Hindlimb muscle (tissue), 1 donor: ENCODE results near the gene LURAP1L. TPM values are rescaled to one million over a fixed set of nuclear protein-coding genes. Genes with fewer than 3 reads are reported as not detected.

Source experiments
- DNase-seq: peaks from one replicate; pipeline ENCODE4 v3.0.0-alpha.2; 2013
- polyA plus RNA-seq: library from polyadenylated mRNA; unstranded; fragments of 120-200 nt; gene quantifications from one replicate; pipeline ENCODE4 v1.2.1, GENCODE V29; 2013; ENCODE audit not compliant: insufficient read length

The LURAP1L gene
- 13.2 TPM for polyA plus RNA-seq

DNA sequence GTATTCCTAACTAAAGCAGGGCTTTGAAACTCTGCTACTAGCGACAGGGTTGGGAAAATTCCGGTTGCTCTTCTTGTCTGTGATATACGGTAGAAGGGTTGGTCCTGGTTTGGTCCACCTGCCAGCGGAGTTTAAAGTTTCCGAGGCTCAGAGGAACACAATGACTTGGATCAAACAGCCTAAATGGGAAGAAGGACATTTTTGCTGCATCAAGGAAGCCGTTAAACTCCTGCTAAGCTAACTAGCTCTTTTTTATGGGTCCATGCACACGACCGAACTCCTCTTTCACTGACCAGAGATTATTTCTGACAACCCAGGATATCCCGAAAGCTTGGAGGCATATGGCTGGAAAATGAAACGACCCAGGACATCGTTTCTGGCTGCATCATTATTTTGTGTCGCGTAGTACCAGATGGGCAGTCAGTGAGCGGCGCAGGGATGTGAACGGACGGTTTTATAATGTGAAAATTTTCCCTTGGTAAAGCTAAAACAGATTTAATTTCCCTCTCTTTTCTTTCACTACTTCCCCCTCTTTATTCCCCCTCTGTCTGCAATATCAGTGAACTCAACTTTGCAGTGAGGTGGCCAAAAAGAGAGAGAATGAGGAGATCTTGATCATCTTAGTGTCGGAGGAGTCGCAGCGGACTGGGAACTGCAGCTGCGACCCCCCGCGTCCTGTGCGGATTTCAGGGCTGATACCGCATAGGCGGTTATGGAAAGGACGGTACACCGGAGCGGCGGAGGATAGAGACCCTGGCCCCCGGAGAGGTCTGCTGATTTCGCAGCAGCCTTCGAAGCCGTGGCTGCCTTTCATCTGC is at the start of gene LURAP1L:
LURAP1L (plus strand) TSS at position 160 of the 818 bp plus-strand sequence. CDS start 696 bp downstream, outside the sequence.
- DNase-seq: peak; percentile 87

GRCh38 chr9:12726795-12727194 is 48.0 kb upstream of the LURAP1L start:
- no peak for DNase-seq

DNA sequence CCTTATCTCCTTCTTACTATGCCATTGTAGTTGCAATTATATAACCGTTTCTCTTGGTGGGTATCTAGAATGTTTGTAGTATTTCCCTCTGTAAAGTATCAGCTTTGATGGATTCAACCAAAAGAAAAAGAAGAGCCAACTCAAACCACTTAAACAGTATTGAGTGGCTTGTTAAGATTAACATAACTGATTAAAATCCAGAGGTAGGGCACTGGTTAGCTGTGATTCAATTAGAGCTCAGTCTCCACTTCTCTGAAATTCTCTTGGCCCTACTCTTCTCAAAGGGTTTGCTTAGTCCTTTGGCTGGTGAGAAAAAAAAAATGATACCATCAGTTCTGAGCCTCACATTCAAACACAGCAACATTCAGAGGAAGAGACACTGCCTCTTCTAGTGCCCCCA is 44.6 kb upstream of the LURAP1L start:
- no peak for DNase-seq

- no peak for DNase-seq
These were observed 43.9 kb upstream of the LURAP1L start for GRCh38 chr9:12730927-12731326.

DNA sequence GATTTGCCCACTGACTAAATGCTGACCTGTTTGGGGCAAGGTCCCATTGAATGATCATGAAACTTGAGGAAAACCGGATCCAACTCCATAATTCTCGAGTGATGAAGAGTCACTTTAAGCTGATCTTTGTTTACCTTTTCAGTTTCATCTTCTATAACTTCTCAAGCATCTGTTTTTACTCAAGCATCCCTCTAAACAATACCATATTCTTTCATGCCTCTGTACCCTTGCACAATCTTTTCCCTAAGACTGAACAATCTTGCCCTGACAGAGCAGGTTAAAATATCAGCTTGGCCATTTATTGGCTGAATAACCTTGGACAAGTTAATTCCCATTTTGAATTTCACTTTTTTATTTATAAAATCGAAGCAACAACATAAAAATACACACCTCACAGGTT is 41.8 kb upstream of the LURAP1L start:
- no peak for DNase-seq

- no peak for DNase-seq
These were observed 39.2 kb upstream of the LURAP1L start for GRCh38 chr9:12735665-12736064.

- no peak for DNase-seq
These were observed 36.9 kb upstream of the LURAP1L start for GRCh38 chr9:12737871-12738270.

DNA sequence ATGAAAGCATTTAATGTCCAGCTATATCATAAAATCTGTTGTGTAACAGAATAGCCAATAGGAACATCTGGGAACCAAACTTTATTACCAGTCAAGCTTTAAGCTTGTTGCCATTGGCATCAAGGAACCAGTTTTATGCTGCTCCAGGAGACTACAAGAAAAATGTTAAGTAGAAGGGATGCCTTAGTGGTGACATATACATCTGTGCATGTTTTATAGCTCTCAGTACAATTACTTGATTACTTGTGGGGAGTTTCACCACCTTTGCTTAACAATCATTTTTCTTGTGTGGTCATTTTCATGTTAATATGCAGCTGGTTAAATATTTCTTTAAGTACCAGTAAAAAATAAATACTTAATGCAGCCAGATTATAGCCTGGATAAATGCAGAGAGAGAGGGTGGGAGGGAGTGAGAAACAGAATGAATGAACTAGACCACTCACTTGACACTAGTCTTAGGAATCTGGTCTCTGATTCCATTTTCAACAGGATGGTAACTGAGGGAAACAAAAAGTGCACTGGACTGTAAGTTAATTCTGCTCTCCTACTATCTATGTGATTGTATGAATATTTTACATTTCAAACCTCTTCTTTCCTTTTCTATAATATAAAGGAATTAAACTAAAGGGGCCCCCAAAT is 35.7 kb upstream of the LURAP1L start:
- no peak for DNase-seq

DNA sequence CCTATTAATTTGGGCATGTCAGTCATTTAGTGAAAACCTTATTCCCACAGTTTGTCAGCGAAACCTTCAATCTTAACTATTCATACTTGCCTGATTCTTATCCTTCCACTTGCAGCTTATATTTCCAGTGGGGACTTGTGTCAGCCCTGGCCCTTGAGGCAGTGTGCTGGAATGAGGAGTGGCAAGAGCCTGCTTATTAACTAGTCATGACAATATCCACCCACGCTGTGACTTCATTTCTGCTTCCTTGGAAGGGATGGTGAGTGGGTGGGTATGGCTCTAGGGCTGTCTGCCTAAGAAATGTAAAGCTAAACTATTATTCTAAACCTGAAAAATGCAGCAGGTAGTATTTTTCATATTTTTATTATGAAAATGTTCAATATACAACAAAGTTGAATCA is 34.0 kb upstream of the LURAP1L start:
- DNase-seq: no peak

GRCh38 chr9:12748016-12748415 is 26.8 kb upstream of the LURAP1L start:
- DNase-seq: no peak

GRCh38 chr9:12748954-12749353 is 25.9 kb upstream of the LURAP1L start:
- no peak for DNase-seq

- DNase-seq: no peak
These were observed 20.9 kb upstream of the LURAP1L start for GRCh38 chr9:12753931-12754330.

GRCh38 chr9:12759761-12760160 is 15.1 kb upstream of the LURAP1L start:
- DNase-seq: no peak

DNA sequence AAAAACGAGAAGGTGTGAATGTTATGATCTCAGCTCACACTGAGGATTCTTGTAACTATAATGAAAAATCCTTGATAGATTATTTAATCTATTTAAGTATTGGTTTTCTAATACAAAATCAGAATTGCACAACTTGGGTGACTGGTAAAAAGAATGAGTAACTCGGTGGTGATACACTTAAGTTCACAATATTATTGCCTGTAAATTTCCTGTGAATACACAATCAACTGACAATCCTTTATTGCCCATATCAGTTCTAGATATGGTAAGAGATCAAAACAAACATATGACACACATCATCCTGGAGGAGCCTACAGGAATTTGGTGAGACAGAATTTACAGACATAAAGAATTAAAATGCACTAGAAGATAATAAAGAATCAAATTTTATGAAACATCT is 14.1 kb upstream of the LURAP1L start:
- no peak for DNase-seq

DNA sequence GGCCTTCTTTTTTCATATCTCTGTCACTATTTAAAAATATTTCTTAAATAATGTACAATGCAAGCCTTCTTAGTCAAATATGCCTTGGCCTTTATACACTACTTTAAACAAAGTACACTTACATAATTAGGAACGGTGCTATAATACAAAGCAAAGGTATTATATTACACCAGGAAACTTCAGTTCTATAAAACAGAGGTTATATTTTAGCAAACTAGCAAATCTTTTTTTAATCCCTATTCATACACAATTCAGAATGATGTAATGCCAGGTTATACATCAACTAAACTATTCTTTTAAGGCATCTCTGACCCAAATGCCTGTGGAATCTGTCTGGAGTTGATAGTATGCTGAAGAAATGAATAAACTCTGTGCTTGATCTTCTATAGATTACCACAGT is 10.7 kb upstream of the LURAP1L start:
- no peak for DNase-seq

- DNase-seq: no peak
These were observed 9.6 kb upstream of the LURAP1L start for GRCh38 chr9:12765088-12765798.

DNA sequence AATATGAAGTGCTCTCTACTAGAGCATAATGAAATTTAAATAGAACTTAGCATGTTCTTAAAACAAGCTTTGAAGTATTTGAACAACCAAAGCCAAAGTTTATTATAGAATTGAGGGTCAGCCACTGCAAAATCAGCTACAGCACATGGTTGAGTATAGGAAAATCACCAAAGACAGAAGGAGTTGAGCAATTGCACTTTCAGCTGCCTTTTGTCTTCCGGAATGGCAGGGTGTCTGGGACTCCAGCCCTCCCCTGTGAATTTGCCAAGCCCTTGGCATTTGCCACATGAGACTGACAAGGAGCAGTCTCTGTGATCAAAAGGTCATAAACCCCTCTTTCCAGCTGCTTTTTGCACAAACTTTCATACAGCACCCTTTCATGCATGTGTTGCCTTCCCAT is 8.5 kb upstream of the LURAP1L start:
- DNase-seq: no peak

DNA sequence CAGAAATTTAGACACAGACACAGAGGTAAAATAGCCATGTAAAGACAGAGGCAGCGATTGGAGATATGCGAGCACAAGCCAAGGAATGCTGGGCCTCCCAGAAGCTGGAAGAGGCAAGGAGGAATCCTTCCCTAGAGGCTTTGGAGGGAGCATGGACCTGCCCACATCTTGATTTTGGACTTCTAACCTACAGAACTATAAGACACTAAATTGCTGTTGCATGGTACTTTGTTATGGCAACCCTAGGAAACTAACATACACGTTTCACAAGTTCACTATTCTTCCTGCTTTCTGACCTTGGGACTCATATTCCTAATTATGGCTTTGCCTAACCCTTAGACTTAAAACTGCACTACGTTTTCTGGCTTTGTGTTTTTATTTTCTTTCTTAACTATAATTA is 4.6 kb upstream of the LURAP1L start:
- no peak for DNase-seq

DNA sequence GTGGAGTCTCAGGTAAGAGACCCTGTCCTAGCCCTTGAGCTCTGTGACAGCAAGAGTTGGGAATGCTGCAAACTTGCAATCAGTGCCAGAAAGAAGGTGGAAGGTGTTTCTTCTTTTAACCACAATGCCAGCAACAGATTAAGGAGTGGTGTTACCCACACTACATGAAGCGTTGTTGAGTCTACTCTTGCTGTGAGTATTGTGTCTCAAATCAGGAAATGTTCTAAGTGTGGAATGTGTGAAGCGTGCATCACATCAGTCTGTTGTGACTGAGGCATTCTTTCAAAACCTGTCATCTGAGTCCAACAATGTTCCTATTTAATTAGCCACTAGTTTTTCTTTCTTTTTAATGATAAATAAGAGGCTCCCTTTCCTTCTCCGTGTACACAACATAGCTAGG is 2.9 kb upstream of the LURAP1L start:
- DNase-seq: no peak

GRCh38 chr9:12773562-12773961 is 1.3 kb upstream of the LURAP1L start:
- DNase-seq: no peak

GRCh38 chr9:12775679-12776512 is 1.1 kb downstream of the LURAP1L start:
- DNase-seq: peak; percentile 80

DNA sequence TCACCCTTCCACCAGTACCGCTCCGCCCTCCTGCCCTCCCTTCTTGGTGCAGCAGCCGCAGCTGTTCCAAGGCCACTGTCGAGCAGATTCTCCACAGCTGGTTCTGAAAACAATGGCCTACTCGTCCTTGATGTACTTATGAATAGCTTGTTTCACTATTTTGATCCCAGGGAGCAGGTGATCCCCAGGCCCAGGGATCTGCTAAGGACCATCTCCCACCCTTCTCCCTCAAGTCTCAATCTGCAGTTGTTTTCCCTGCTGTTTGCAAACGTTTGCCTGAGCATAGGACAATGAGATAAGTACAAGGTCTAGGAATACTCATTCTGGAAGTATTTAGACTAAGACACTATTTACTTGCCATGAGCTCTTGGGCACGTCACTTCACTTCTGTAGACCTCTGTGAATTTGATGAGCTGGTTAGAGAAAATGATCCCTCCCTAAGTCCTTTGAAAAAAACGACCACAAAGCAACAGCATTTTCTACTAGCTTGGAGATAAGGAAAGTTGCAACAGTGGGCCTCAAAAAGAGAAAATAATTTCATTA is 1.8 kb downstream of the LURAP1L start:
- DNase-seq: peak; percentile 91
